BJ (cell line): Measurements from ENCODE around the gene RGS17. TPM values are rescaled to one million over a fixed set of nuclear protein-coding genes. Genes with fewer than 3 reads are reported as not detected.
A peak's percentile ranks its signal among the peaks of the same experiment; 100 is the strongest.

Source experiments
- CTCF ChIA-PET: fragments of 350-600 bp; formaldehyde crosslinking; extraction: SDS; loops from one replicate; lab custom pipeline; 2021; ENCODE audit warnings: antibody characterized with exemption, inconsistent platforms; lab: Yijun Ruan, JAX
- POLR2A ChIA-PET: fragments of 300-600 bp; sonication (Branson Sonifier 250); formaldehyde crosslinking; extraction: SDS; loops from one replicate; lab custom pipeline; 2021; ENCODE audit warnings: antibody characterized with exemption; lab: Charles Lee
- DNase-seq: peaks from one replicate; pipeline ENCODE4 v3.0.0-alpha.2; 2011; ENCODE audit warnings: low read depth
- H3K27me3 ChIP-seq: 2 replicates; pipeline ENCODE4 v1.6.0; 2011; ENCODE audit warnings: low read length; ENCODE audit not compliant: control insufficient read depth, insufficient read depth
- H3K36me3 ChIP-seq: 2 replicates; pipeline ENCODE4 v1.5.1; 2011; ENCODE audit warnings: low read length; ENCODE audit not compliant: control insufficient read depth, insufficient read depth
- H3K4me3 ChIP-seq: 2 replicates; pipeline ENCODE4 v1.5.1; 2011; ENCODE audit warnings: low read depth, mild to moderate bottlenecking, control low read depth, low read length
- polyA plus RNA-seq: library from polyadenylated mRNA; depleted of rRNA; stranded (reverse); fragments of >200 nt; gene quantifications from 2 replicates; pipeline ENCODE4 v1.2.3, GENCODE V29; 2011
- TF ChIP-seq, protein P1 (sequence below): IDR thresholded peaks from 2 replicates; pipeline ENCODE4 v1.5.1; 2011; ENCODE audit warnings: low read depth, mild to moderate bottlenecking, control low read depth, inconsistent platforms, low read length, moderate library complexity; ENCODE audit not compliant: insufficient read depth

RGS17 gene
- polyA plus RNA-seq, 1 experiment, result 0.09 TPM

GRCh38 chr6:153044295-153044694 lies 86.8 kb downstream of the RGS17 start:
- POLR2A ChIA-PET, result no interaction called here
- DNase-seq, result no peak
- TF ChIP-seq, protein P1, sequence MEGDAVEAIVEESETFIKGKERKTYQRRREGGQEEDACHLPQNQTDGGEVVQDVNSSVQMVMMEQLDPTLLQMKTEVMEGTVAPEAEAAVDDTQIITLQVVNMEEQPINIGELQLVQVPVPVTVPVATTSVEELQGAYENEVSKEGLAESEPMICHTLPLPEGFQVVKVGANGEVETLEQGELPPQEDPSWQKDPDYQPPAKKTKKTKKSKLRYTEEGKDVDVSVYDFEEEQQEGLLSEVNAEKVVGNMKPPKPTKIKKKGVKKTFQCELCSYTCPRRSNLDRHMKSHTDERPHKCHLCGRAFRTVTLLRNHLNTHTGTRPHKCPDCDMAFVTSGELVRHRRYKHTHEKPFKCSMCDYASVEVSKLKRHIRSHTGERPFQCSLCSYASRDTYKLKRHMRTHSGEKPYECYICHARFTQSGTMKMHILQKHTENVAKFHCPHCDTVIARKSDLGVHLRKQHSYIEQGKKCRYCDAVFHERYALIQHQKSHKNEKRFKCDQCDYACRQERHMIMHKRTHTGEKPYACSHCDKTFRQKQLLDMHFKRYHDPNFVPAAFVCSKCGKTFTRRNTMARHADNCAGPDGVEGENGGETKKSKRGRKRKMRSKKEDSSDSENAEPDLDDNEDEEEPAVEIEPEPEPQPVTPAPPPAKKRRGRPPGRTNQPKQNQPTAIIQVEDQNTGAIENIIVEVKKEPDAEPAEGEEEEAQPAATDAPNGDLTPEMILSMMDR, result no peak
- H3K27me3 ChIP-seq, result no peaks in the 10 kb centered on the region
- no peak overlapping the region for H3K4me3 ChIP-seq
- H3K36me3 ChIP-seq, result no peaks in the 10 kb centered on the region
- CTCF ChIA-PET, result no interaction called here

DNA sequence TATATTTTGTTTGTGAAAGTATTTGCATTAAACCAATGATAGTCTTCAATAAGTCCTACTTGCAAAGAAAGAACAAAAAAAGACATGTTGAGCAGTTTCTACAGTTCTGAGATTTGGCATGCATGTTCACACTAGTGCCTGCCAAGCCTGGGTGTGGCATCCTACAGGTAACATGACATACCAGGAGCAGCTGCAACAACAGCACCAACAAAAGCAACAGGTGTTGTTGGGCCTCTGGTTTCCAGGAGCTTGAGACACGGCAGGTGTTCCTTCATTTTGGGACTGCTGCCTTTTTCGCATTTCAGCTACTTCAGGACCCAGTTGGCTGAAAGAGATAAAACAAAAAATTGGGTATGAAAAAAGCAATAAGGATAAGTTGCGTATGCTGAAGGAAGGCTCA lies 87.4 kb downstream of the RGS17 start:
- Histone ChIP-seq H3K4me3 (no peak overlapping the region), H3K36me3 (no peaks in the 10 kb centered on the region), H3K27me3 (no peaks in the 10 kb centered on the region)
- DNase-seq, result no peak
- ChIA-PET CTCF (no interaction called here), POLR2A (no interaction called here)
- TF ChIP-seq, protein P1, result no peak

DNA sequence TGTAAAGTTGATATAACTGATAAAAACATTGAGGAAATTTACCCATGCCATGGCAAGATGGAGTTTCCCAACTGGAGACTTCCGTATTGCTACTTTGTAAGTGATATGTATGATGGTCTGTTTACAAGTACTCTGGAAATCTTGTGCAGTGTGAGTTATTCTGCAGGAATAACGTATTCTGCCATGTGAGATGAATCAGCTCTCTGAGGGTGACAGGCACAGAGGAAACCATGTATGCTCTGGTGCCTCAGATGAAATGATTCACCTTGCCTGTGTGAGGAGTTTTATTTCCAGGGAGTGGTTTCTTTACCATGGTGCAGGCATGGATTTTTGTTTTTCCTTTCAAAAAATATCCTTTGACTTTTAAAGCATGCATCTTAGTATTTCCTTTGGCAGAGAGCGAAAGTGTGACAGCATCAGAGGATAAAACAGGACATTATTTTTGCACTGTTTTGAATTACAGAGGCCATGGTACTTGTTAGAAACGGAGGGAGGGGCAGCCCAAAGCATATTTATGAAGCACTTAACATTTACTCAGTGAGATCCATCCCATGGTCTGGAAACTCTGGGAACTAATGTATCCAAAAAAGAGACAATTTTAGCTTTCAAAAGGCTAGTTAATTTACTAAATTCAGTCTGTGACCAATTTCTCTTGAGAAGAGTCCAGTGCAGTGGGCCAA lies 92.6 kb downstream of the RGS17 start:
- Histone ChIP-seq H3K4me3 (no peak overlapping the region), H3K36me3 (no peaks in the 10 kb centered on the region), H3K27me3 (no peaks in the 10 kb centered on the region)
- no peak for DNase-seq
- ChIA-PET POLR2A (no interaction called here), CTCF (interaction anchor here (1.7 kb wide), 1 partner anchor 14 kb away, joined by 5 read pairs; no protein-coding TSS in a partner anchor)
- TF ChIP-seq, protein P1, result no peak

DNA sequence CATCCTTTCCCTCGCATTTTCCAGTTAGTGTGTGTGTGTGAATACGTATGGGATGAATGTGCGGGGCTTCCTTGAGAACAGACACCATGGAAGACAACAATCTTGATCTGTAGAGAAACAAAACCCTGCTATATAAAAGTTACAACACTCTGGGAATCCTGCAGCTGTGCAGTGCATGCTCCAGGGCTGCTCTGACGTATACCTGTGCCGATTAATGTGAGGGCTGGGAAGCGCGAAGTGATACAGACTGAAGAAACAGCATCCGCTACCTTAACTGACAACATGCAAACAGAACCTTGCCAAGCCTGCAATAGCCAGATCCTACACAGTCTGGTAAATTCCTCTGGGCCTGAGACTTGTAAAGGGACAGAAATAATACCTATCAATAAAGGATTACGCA lies 96.9 kb downstream of the RGS17 start:
- CTCF ChIA-PET, result interaction anchor here (0.8 to 1.8 kb wide), 3 partner anchors 9 to 479 kb away, joined by 3 to 5 read pairs (median 4); no protein-coding TSS in a partner anchor
- H3K36me3 ChIP-seq, result no peaks in the 10 kb centered on the region
- no peaks in the 10 kb centered on the region for H3K27me3 ChIP-seq
- TF ChIP-seq, protein P1, result no peak
- H3K4me3 ChIP-seq, result no peak overlapping the region
- POLR2A ChIA-PET, result no interaction called here
- no peak for DNase-seq

- ChIA-PET POLR2A (interaction anchor here (0.5 to 0.7 kb wide), 2 partner anchors 14 to 135 kb away, joined by 3 to 8 read pairs; no protein-coding TSS in a partner anchor), CTCF (interaction anchor here (0.6 to 1.7 kb wide), 4 partner anchors 71 to 481 kb away, joined by 3 to 5 read pairs (median 4); no protein-coding TSS in a partner anchor)
- TF ChIP-seq, protein P1, result peak; percentile 40
- Histone ChIP-seq H3K4me3 (no peak overlapping the region), H3K36me3 (no peaks in the 10 kb centered on the region), H3K27me3 (no peaks in the 10 kb centered on the region)
- DNase-seq, result peak; percentile 41
Observed at GRCh38 chr6:153032255-153032882, 98.7 kb downstream of the RGS17 start.
